Measurements from ENCODE around the gene CEPT1.
A peak's percentile ranks its signal among the peaks of the same experiment; 100 is the strongest.
"Not testable (repeated sequence)": the region's sequence is repeated elsewhere in the genome, so short reads cannot be mapped to it uniquely, and the experiment has no call there.

Gene CEPT1

GRCh38 chr1:111212634-111213335, 72.8 kb downstream of the CEPT1 start:
- peak; percentile 13 to 45 for DNase-seq

DNA sequence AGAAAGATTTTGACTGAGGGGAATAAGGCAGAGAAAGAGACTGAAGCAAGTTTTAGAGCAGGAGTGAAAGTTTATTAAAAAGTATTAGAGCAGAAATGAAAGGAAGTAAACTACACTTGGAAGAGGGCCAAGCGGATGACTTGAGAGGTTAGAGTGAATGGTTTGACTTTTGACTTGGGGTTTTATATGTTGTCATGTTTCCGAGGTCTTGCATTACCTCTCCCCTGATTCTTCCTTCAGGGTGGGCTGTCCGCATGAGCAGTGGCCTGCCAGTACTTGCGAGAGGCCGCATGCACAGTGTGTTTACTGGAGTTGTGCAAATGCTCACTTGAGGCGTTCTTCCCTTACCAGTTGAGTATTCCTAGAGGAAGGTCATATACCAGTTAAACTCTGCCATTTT, 73.4 kb downstream of the CEPT1 start:
- peak in 1 of 2 experiments; percentile 9 for DNase-seq

- no peak for DNase-seq
These were observed 74.2 kb downstream of the CEPT1 start for GRCh38 chr1:111214074-111214801.

- no peak for DNase-seq
These were observed 74.9 kb downstream of the CEPT1 start for GRCh38 chr1:111214884-111215283.

GRCh38 chr1:111215285-111215684, 75.3 kb downstream of the CEPT1 start:
- not testable (repeated sequence) for DNase-seq

DNA sequence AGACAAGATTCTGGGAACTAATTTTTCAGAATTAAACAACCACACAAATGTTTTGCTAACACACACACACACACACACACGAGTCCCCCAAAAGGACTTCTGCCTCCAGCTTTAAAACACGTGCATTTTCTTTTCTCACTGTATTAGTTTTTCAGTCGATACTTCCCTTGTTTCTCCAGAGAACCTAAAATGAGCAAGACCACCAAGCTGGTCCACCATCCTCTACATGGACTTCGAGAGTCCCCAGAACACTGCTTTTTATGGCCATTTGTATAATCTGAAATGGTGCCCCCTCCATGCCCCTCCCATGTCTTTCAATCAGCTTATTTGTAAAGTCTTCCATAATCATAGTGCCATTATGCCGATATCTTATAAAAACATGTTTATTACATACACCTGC, 76.7 kb downstream of the CEPT1 start:
- DNase-seq: no peak

GRCh38 chr1:111217183-111217910, 77.3 kb downstream of the CEPT1 start:
- DNase-seq: no peak

GRCh38 chr1:111218701-111219556, 78.9 kb downstream of the CEPT1 start:
- DNase-seq: no peak

DNA sequence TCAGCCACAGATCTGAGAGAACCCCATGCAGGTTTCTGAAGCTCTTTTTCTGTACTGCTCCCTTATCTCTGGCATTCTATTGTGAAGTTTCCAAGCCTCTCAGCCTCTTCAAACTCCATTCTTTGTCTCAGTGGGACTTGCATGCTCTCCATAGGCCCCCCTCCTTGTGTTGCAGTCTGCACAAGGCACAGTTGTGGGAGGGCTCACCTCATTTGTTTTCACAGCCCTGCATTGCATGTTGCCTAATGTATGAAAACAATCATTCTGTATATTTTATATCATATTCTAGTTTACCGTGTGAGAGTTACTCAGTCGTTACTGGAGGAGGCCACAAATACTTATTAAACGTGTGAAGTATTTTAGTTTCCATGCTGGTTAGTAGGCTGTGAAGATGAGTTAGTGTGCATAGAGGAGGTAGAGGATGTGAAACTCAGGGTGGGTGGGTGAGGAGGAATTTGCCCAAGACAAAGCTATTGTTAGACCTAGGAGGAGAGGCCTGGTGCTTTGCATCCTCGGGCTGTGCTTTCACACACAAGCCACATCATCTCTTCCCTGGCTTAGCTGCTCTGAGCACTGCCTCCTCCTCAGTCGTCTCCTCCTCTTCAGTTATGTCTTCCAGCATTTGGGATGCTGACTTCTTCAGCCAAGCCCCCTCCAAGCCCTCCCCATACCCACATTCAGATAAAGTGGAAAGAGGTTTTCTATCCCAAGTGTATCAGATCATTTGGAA, 79.7 kb downstream of the CEPT1 start:
- DNase-seq: no peak

GRCh38 chr1:111220302-111220890, 80.4 kb downstream of the CEPT1 start:
- no peak for DNase-seq

- DNase-seq: no peak
These were observed 81.2 kb downstream of the CEPT1 start for GRCh38 chr1:111221276-111221632.

GRCh38 chr1:111221633-111222291, 81.7 kb downstream of the CEPT1 start:
- DNase-seq: peak; percentile 76 to 77

GRCh38 chr1:111222308-111223125, 82.5 kb downstream of the CEPT1 start:
- peak; percentile 38 to 64 for DNase-seq

GRCh38 chr1:111223126-111223685, 83.2 kb downstream of the CEPT1 start:
- no peak for DNase-seq

DNA sequence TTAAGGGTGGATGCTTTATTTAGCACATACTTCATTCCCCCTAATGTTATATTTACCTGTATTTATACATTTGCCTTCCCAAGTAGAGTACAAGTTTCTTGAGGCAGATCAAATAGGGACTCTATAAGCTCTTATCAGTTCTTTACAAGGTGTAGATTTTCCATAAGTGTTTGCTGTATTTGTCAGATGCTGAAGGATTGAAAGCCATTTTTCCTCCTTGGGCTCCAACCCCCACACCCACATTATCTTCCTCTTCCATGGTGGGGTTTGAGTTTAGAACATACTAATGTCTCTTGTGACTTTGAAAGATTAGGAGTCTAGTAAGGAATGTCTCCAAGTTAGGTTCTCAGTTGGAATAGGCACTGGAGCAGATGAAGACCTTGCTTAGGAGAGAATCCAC, 85.1 kb downstream of the CEPT1 start:
- no peak for DNase-seq

GRCh38 chr1:111225717-111226400, 85.8 kb downstream of the CEPT1 start:
- no peak for DNase-seq

DNA sequence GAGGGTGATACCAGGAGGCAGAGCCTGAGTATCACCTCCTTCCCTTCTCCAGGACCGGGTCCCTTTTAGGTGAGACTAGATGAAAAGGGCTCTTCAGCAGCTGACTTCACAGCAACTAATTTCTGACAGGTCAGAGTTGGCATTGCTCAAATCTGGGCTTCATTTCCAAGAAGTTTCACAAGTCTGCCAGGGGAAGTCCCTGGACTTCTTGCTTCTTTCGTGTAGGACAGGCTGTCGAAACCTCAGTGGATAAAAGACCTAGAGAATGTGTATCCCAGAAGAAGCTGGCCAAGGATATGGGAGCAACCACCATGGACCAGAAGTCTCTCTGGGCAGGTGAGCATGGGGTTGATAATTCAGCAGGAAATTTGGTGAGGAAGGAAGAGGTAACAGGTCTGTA, 87.4 kb downstream of the CEPT1 start, which contains the start of gene CHI3L2:
TSS of gene CHI3L2 (plus strand) at position 280 of the 400 bp plus-strand sequence. CDS start at position 297, 17 bp downstream.
- DNase-seq: no peak

- DNase-seq: no peak
These were observed 88.1 kb downstream of the CEPT1 start for GRCh38 chr1:111227851-111228747.

Measured in AML-193 (cell line).